H9 (cell line): ENCODE measurements around the gene NPAS3. TPM values are rescaled to one million over a fixed set of nuclear protein-coding genes. Genes with fewer than 3 reads are reported as not detected.

Experiments used
- DNase-seq: peaks from one replicate; pipeline ENCODE4 v3.0.0-alpha.2; 2017
- H2AFZ ChIP-seq: one replicate; pipeline ENCODE4 v1.6.1; 2013; ENCODE audit warnings: mild to moderate bottlenecking, low read length, control low read depth, moderate library complexity
- H2AK5ac ChIP-seq: 2 replicates; pipeline ENCODE4 v1.6.1; 2013; ENCODE audit warnings: low read length, control low read depth, mixed read lengths; ENCODE audit not compliant: insufficient read length
- H2BK120ac ChIP-seq: one replicate; pipeline ENCODE4 v1.6.1; 2013; ENCODE audit warnings: low read depth, mild to moderate bottlenecking, low read length, control low read depth, inconsistent platforms; ENCODE audit not compliant: poor library complexity, severe bottlenecking
- H2BK12ac ChIP-seq: 2 replicates; pipeline ENCODE4 v1.6.1; 2013; ENCODE audit warnings: low read length, control low read depth, mixed read lengths, low read depth; ENCODE audit not compliant: insufficient read length
- H2BK15ac ChIP-seq: 2 replicates; pipeline ENCODE4 v1.6.1; 2013; ENCODE audit warnings: low read depth, low read length, control low read depth
- H2BK20ac ChIP-seq: one replicate; pipeline ENCODE4 v1.6.1; 2013; ENCODE audit warnings: low read depth, mild to moderate bottlenecking, low read length, control low read depth, inconsistent platforms; ENCODE audit not compliant: poor library complexity, severe bottlenecking
- H2BK5ac ChIP-seq: 2 replicates; pipeline ENCODE4 v1.6.1; 2013; ENCODE audit warnings: low read length, control low read depth, mixed read lengths; ENCODE audit not compliant: insufficient read length
- H3K14ac ChIP-seq: 2 replicates; pipeline ENCODE4 v1.6.1; 2013; ENCODE audit warnings: low read length, control low read depth; ENCODE audit not compliant: insufficient read depth
- H3K18ac ChIP-seq: 2 replicates; pipeline ENCODE4 v1.6.1; 2013; ENCODE audit warnings: low read depth, mild to moderate bottlenecking, mixed read lengths, low read length, control low read depth; ENCODE audit not compliant: insufficient read length
- H3K23ac ChIP-seq: 2 replicates; pipeline ENCODE4 v1.6.1; 2013; ENCODE audit warnings: low read length, control low read depth, mixed read lengths, low read depth; ENCODE audit not compliant: insufficient read length
- H3K23me2 ChIP-seq: 2 replicates; pipeline ENCODE4 v1.6.1; 2013; ENCODE audit warnings: low read depth, mild to moderate bottlenecking, mixed read lengths, low read length, control low read depth; ENCODE audit not compliant: insufficient read length, poor library complexity, severe bottlenecking
- H3K27ac ChIP-seq: 2 replicates; pipeline ENCODE4 v1.5.1; 2013; ENCODE audit warnings: low read length, control low read depth, mixed read lengths, low read depth; ENCODE audit not compliant: insufficient read length
- H3K27me3 ChIP-seq: 2 replicates; pipeline ENCODE4 v1.6.1; 2013; ENCODE audit warnings: low read length, control low read depth, inconsistent platforms; ENCODE audit not compliant: insufficient read depth
- H3K4ac ChIP-seq: 2 replicates; pipeline ENCODE4 v1.6.1; 2013; ENCODE audit warnings: low read depth, mild to moderate bottlenecking, control low read depth, inconsistent platforms, low read length, moderate library complexity
- H3K4me1 ChIP-seq: 2 replicates; pipeline ENCODE4 v1.6.1; 2013; ENCODE audit warnings: low read length, control low read depth, inconsistent platforms; ENCODE audit not compliant: insufficient read depth
- H3K4me2 ChIP-seq: 2 replicates; pipeline ENCODE4 v1.6.1; 2013; ENCODE audit warnings: low read length, control low read depth, mixed read lengths; ENCODE audit not compliant: insufficient read length, insufficient read depth
- H3K56ac ChIP-seq: 2 replicates; pipeline ENCODE4 v1.6.1; 2013; ENCODE audit warnings: low read depth, mild to moderate bottlenecking, mixed read lengths, low read length, control low read depth; ENCODE audit not compliant: insufficient read length
- H3K79me1 ChIP-seq: 2 replicates; pipeline ENCODE4 v1.6.1; 2013; ENCODE audit warnings: low read depth, mild to moderate bottlenecking, moderate library complexity, low read length, control low read depth, inconsistent platforms; ENCODE audit not compliant: insufficient read depth, poor library complexity, severe bottlenecking
- H3K79me2 ChIP-seq: 2 replicates; pipeline ENCODE4 v1.6.1; 2013; ENCODE audit warnings: low read length, control low read depth, inconsistent platforms; ENCODE audit not compliant: insufficient read depth
- H3K9ac ChIP-seq: 2 replicates; pipeline ENCODE4 v1.6.1; 2013; ENCODE audit warnings: low read length, control low read depth, mixed read lengths; ENCODE audit not compliant: insufficient read length; ENCODE audit errors: extremely low read depth
- H3K9me3 ChIP-seq: one replicate; pipeline ENCODE4 v1.6.1; 2013; ENCODE audit warnings: low read depth, low read length, inconsistent platforms; ENCODE audit not compliant: control insufficient read depth
- H3T11ph ChIP-seq: one replicate; pipeline ENCODE4 v1.6.1; 2013; ENCODE audit warnings: mild to moderate bottlenecking, low read length, control low read depth, inconsistent platforms
- H4K20me1 ChIP-seq: one replicate; pipeline ENCODE4 v1.6.1; 2013; ENCODE audit not compliant: control insufficient read depth, insufficient read length, insufficient read depth
- H4K5ac ChIP-seq: 2 replicates; pipeline ENCODE4 v1.6.1; 2013; ENCODE audit warnings: low read depth, mild to moderate bottlenecking, mixed read lengths, low read length, control low read depth; ENCODE audit not compliant: insufficient read length
- H4K8ac ChIP-seq: replicated peaks from 2 replicates; pipeline ENCODE4 v1.6.1; 2013; ENCODE audit warnings: low read length, control low read depth, mixed read lengths, low read depth; ENCODE audit not compliant: insufficient read length
- H4K91ac ChIP-seq: 2 replicates; pipeline ENCODE4 v1.6.1; 2013; ENCODE audit warnings: low read depth, mild to moderate bottlenecking, moderate library complexity, mixed read lengths, low read length, control low read depth; ENCODE audit not compliant: insufficient read length
- H3K27ac Mint-ChIP-seq, 3 experiments: 2 replicates in 2 of 3; 3 replicates in 1 of 3; pipeline ENCODE4 v1.8.0; 2020 to 2021; ENCODE audit warnings: mixed read lengths in 3 of 3, mild to moderate bottlenecking in 1 of 3, moderate library complexity in 1 of 3
- H3K27me3 Mint-ChIP-seq: 2 replicates; pipeline ENCODE4 v1.8.0; 2021; ENCODE audit warnings: low read depth, mild to moderate bottlenecking, moderate library complexity, mixed read lengths
- H3K36me3 Mint-ChIP-seq, 3 experiments: 2 replicates in 2 of 3; 3 replicates in 1 of 3; pipeline ENCODE4 v1.8.0; 2020 to 2021; ENCODE audit warnings: low read depth in 3 of 3, mixed read lengths in 3 of 3; ENCODE audit not compliant: insufficient read depth in 1 of 3
- H3K4me1 Mint-ChIP-seq, 2 experiments: 2 replicates each; pipeline ENCODE4 v1.8.0; 2020; ENCODE audit warnings: mixed read lengths in 2 of 2
- H3K4me3 Mint-ChIP-seq, 2 experiments: 2 replicates in 1 of 2; 3 replicates in 1 of 2; pipeline ENCODE4 v1.8.0; 2020 to 2021; ENCODE audit warnings: mild to moderate bottlenecking in 2 of 2, mixed read lengths in 2 of 2, moderate library complexity in 1 of 2
- H3K9me3 Mint-ChIP-seq, 2 experiments: 2 replicates in 1 of 2; 3 replicates in 1 of 2; pipeline ENCODE4 v1.8.0; 2020; ENCODE audit warnings: mild to moderate bottlenecking in 2 of 2, mixed read lengths in 2 of 2, moderate library complexity in 1 of 2
- WGBS: extraction: QIAGEN DNeasy Blood & Tissue Kit; methylation state at CpG from one replicate; pipeline ENCODE4 v1.1.7; 2013; ENCODE audit warnings: missing lambda C conversion rate, low lambda C conversion rate, mixed read lengths; ENCODE audit not compliant: insufficient read length; ENCODE audit errors: extremely low coverage; 5-methylcytosine and 5-hydroxymethylcytosine counted together
- total RNA-seq: library from RNA; stranded (reverse); gene quantifications from 2 replicates; pipeline ENCODE4 v1.2.1, GENCODE V29; 2021
- TF ChIP-seq, protein P1 (sequence below): fragments of 200-600 bp; sonication (generic); conservative IDR thresholded peaks from 3 replicates; pipeline ENCODE4 v1.8.0; 2021; ENCODE audit warnings: antibody characterized with exemption, mild to moderate bottlenecking

The NPAS3 gene
- total RNA-seq, 1 experiment from 2014 or later: 0.17 TPM

DNA sequence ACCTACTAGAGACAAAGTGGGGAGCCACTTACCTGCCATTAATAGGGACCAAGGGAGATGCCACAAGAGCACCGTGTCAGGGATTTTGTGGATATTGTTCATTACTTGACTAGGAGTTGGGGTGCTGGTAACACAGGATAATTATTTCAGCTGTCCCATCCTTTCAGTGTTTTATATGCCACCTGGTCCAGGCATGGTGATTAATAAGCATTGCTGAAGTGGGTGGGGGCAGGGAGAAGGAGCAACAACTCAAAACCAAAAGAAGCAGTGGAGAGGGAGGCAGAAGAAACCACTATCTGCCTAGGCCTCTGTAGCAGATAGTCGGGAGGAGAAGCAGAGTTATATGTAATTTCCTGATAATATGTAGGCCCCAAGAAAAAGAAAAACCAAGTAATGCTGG is 184.6 kb downstream of the NPAS3 start:
- Histone ChIP-seq H3K4me2 (no peak overlapping the region), H3K14ac (no peak overlapping the region), H2BK20ac (no peak overlapping the region), H2BK120ac (no peak overlapping the region), H3K4me1 (no peaks in the 10 kb centered on the region; the same call in 1 of the 2 replicates), H2BK15ac (no peak overlapping the region), H3K18ac (no peak overlapping the region), H3K79me2 (no peaks in the 10 kb centered on the region), H3K9ac (no peak overlapping the region), H3K4ac (no peak overlapping the region), H3K23ac (no peak overlapping the region), H4K5ac (no peak overlapping the region), H3K27ac (no peak overlapping the region), H3K79me1 (no peaks in the 10 kb centered on the region), H4K20me1 (no peaks in the 10 kb centered on the region), H3K27me3 (no peaks in the 10 kb centered on the region), H3K23me2 (no peaks in the 10 kb centered on the region), H4K8ac (no peak overlapping the region), H2AFZ (no peak overlapping the region), H3T11ph (no peak overlapping the region), H4K91ac (no peak overlapping the region), H2AK5ac (no peak overlapping the region), H2BK5ac (no peak overlapping the region), H3K9me3 (no peaks in the 10 kb centered on the region), H2BK12ac (no peak overlapping the region), H3K56ac (no peak overlapping the region)
- no peaks in the 10 kb centered on the region for H3K9me3 Mint-ChIP-seq
- no peak overlapping the region; a peak in 1 of 7 replicates for H3K27ac Mint-ChIP-seq
- no peaks in the 10 kb centered on the region for H3K36me3 Mint-ChIP-seq
- no peak overlapping the region for H3K4me3 Mint-ChIP-seq
- H3K4me1 Mint-ChIP-seq: no peaks in the 10 kb centered on the region
- TF ChIP-seq, protein P1, sequence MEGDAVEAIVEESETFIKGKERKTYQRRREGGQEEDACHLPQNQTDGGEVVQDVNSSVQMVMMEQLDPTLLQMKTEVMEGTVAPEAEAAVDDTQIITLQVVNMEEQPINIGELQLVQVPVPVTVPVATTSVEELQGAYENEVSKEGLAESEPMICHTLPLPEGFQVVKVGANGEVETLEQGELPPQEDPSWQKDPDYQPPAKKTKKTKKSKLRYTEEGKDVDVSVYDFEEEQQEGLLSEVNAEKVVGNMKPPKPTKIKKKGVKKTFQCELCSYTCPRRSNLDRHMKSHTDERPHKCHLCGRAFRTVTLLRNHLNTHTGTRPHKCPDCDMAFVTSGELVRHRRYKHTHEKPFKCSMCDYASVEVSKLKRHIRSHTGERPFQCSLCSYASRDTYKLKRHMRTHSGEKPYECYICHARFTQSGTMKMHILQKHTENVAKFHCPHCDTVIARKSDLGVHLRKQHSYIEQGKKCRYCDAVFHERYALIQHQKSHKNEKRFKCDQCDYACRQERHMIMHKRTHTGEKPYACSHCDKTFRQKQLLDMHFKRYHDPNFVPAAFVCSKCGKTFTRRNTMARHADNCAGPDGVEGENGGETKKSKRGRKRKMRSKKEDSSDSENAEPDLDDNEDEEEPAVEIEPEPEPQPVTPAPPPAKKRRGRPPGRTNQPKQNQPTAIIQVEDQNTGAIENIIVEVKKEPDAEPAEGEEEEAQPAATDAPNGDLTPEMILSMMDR: no peak
- no peak for DNase-seq
- WGBS: no CpG with 5 or more reads among the region's 2 CpGs
- H3K27me3 Mint-ChIP-seq: no peaks in the 10 kb centered on the region; the same call in 1 of the 2 replicates
